Myocyte (in vitro differentiated cells): ENCODE data around the gene ZNF639. TPM values are rescaled to one million over a fixed set of nuclear protein-coding genes. Genes with fewer than 3 reads are reported as not detected.

Experiments used
- total RNA-seq: library from RNA; depleted of rRNA; stranded (reverse); fragments of >200 nt; gene quantifications from 2 replicates; pipeline ENCODE4 v1.2.3, GENCODE V29; 2014

Gene ZNF639
- total RNA-seq, 1 donor from 2014 or later, result 53.6 TPM

Other genes starting within 250 kb of the ZNF639 start
- 18.5 and 21.3 TPM in 2 replicates for gene PIK3CA, start 174.7 kb upstream of the ZNF639 start, total RNA-seq
- 0.47 and 1.9 TPM in 2 replicates for gene KCNMB3, start 71.9 kb upstream of the ZNF639 start, total RNA-seq
- 51.0 and 78.1 TPM in 2 replicates for gene MFN1, start 24.7 kb downstream of the ZNF639 start, total RNA-seq
- gene GNB4, start 128.4 kb downstream of the ZNF639 start, total RNA-seq, result 14.4 and 25.9 TPM in 2 replicates
- gene ACTL6A, start 239.9 kb downstream of the ZNF639 start, total RNA-seq, result 29.6 and 50.5 TPM in 2 replicates